HepG2 (cell line): Measurements from ENCODE around the gene POLD3.

Experiments
- HOXA5 ChIP-seq: sonication (generic); formaldehyde crosslinking; IDR thresholded peaks from 2 replicates; pipeline ENCODE4 v1.4.0; 2020; ENCODE audit warnings: missing genetic modification reagents
- MEIS1 ChIP-seq: sonication (generic); formaldehyde crosslinking; IDR thresholded peaks from 2 replicates; pipeline ENCODE4 v1.9.0; 2021; ENCODE audit warnings: mild to moderate bottlenecking, missing genetic modification reagents, moderate library complexity, borderline replicate concordance
- MTF1 ChIP-seq: sonication (generic); formaldehyde crosslinking; IDR thresholded peaks from 2 replicates; pipeline ENCODE4 v1.5.0; 2020; ENCODE audit warnings: missing genetic modification reagents
- NBN ChIP-seq: fragments of 450-650 bp; conservative IDR thresholded peaks from 2 replicates; pipeline ENCODE4 v1.6.1; 2017
- POLR2AphosphoS5 ChIP-seq: IDR thresholded peaks from 2 replicates; pipeline ENCODE4 v1.6.1; 2012; ENCODE audit warnings: low read depth, low read length
- RAD21 ChIP-seq: fragments of 450-650 bp; formaldehyde crosslinking; IDR thresholded peaks from 2 replicates; pipeline ENCODE4 v1.5.0; 2020; ENCODE audit warnings: mild to moderate bottlenecking
- YY1 ChIP-seq: IDR thresholded peaks from 2 replicates; pipeline ENCODE4 v1.6.1; 2011; ENCODE audit warnings: low read length, low read depth, moderate library complexity, mild to moderate bottlenecking; ENCODE audit not compliant: insufficient read depth, insufficient replicate concordance
- TF ChIP-seq, protein P1 (sequence below): sonication (generic); formaldehyde crosslinking; IDR thresholded peaks from 2 replicates; pipeline ENCODE4 v1.4.0; 2020; ENCODE audit warnings: missing genetic modification reagents, mild to moderate bottlenecking, borderline replicate concordance
- TF ChIP-seq, protein P2 (sequence below): sonication (generic); formaldehyde crosslinking; IDR thresholded peaks from 2 replicates; pipeline ENCODE4 v1.5.0; 2020; ENCODE audit warnings: mild to moderate bottlenecking, missing genetic modification reagents, moderate library complexity
- TF ChIP-seq, protein P3 (sequence below), 2 experiments: IDR thresholded peaks; 2 replicates each; pipeline ENCODE4 v1.6.1; 2011 to 2012; ENCODE audit warnings: low read length in 2 of 2, borderline replicate concordance in 1 of 2, low read depth in 1 of 2, mild to moderate bottlenecking in 1 of 2, moderate library complexity in 1 of 2
- TF ChIP-seq, protein P4 (sequence below), 2 experiments: sonication (generic) in 1 of 2; formaldehyde crosslinking in 1 of 2; IDR thresholded peaks; 2 replicates each; pipeline versions ENCODE4 v1.4.0 to v1.6.1; 2018 to 2020; ENCODE audit warnings: missing genetic modification reagents in 2 of 2, borderline replicate concordance in 1 of 2, low read depth in 1 of 2, mild to moderate bottlenecking in 1 of 2, missing biosample characterization in 1 of 2

DNA sequence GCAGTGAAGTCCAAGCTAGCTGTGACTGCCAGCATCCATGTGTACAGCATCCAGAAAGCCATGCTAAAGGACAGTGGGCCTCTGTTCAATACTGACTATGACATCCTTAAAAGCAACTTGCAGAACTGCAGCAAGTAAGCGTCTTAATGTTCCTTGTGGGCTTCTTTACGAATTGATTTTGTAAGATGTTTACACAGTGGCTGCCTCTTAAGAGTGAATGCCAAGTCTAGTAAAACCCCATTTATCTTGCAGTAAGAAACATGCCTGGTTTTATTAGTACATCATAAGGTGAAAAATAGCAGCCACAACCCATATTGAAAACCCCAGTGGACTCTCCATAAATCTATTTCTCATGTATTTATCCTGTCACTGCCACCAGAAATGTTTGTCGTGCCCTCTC is 20.5 kb downstream of the POLD3 start:
- TF ChIP-seq NBN (no peak), MTF1 (CRISPR knock-in tag) (no peak), YY1 (no peak), RAD21 (no peak), HOXA5 (no peak), MEIS1 (CRISPR knock-in tag) (no peak), POLR2AphosphoS5 (no peak)
- TF ChIP-seq, protein P1, sequence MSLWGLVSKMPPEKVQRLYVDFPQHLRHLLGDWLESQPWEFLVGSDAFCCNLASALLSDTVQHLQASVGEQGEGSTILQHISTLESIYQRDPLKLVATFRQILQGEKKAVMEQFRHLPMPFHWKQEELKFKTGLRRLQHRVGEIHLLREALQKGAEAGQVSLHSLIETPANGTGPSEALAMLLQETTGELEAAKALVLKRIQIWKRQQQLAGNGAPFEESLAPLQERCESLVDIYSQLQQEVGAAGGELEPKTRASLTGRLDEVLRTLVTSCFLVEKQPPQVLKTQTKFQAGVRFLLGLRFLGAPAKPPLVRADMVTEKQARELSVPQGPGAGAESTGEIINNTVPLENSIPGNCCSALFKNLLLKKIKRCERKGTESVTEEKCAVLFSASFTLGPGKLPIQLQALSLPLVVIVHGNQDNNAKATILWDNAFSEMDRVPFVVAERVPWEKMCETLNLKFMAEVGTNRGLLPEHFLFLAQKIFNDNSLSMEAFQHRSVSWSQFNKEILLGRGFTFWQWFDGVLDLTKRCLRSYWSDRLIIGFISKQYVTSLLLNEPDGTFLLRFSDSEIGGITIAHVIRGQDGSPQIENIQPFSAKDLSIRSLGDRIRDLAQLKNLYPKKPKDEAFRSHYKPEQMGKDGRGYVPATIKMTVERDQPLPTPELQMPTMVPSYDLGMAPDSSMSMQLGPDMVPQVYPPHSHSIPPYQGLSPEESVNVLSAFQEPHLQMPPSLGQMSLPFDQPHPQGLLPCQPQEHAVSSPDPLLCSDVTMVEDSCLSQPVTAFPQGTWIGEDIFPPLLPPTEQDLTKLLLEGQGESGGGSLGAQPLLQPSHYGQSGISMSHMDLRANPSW (CRISPR knock-in tag): no peak
- TF ChIP-seq, protein P2, sequence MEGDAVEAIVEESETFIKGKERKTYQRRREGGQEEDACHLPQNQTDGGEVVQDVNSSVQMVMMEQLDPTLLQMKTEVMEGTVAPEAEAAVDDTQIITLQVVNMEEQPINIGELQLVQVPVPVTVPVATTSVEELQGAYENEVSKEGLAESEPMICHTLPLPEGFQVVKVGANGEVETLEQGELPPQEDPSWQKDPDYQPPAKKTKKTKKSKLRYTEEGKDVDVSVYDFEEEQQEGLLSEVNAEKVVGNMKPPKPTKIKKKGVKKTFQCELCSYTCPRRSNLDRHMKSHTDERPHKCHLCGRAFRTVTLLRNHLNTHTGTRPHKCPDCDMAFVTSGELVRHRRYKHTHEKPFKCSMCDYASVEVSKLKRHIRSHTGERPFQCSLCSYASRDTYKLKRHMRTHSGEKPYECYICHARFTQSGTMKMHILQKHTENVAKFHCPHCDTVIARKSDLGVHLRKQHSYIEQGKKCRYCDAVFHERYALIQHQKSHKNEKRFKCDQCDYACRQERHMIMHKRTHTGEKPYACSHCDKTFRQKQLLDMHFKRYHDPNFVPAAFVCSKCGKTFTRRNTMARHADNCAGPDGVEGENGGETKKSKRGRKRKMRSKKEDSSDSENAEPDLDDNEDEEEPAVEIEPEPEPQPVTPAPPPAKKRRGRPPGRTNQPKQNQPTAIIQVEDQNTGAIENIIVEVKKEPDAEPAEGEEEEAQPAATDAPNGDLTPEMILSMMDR (CRISPR knock-in tag): no peak
- TF ChIP-seq, protein P3, sequence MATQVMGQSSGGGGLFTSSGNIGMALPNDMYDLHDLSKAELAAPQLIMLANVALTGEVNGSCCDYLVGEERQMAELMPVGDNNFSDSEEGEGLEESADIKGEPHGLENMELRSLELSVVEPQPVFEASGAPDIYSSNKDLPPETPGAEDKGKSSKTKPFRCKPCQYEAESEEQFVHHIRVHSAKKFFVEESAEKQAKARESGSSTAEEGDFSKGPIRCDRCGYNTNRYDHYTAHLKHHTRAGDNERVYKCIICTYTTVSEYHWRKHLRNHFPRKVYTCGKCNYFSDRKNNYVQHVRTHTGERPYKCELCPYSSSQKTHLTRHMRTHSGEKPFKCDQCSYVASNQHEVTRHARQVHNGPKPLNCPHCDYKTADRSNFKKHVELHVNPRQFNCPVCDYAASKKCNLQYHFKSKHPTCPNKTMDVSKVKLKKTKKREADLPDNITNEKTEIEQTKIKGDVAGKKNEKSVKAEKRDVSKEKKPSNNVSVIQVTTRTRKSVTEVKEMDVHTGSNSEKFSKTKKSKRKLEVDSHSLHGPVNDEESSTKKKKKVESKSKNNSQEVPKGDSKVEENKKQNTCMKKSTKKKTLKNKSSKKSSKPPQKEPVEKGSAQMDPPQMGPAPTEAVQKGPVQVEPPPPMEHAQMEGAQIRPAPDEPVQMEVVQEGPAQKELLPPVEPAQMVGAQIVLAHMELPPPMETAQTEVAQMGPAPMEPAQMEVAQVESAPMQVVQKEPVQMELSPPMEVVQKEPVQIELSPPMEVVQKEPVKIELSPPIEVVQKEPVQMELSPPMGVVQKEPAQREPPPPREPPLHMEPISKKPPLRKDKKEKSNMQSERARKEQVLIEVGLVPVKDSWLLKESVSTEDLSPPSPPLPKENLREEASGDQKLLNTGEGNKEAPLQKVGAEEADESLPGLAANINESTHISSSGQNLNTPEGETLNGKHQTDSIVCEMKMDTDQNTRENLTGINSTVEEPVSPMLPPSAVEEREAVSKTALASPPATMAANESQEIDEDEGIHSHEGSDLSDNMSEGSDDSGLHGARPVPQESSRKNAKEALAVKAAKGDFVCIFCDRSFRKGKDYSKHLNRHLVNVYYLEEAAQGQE (IDR thresholded peaks at IDR 0.05; ENCODE audit: borderline replicate concordance in 1 of 2, low read depth in 1 of 2, low read length in 2 of 2): no peak
- TF ChIP-seq, protein P4, sequence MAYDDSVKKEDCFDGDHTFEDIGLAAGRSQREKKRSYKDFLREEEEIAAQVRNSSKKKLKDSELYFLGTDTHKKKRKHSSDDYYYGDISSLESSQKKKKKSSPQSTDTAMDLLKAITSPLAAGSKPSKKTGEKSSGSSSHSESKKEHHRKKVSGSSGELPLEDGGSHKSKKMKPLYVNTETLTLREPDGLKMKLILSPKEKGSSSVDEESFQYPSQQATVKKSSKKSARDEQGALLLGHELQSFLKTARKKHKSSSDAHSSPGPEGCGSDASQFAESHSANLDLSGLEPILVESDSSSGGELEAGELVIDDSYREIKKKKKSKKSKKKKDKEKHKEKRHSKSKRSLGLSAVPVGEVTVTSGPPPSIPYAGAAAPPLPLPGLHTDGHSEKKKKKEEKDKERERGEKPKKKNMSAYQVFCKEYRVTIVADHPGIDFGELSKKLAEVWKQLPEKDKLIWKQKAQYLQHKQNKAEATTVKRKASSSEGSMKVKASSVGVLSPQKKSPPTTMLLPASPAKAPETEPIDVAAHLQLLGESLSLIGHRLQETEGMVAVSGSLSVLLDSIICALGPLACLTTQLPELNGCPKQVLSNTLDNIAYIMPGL (CRISPR knock-in tag; IDR thresholded peaks at IDR 0.05; ENCODE audit: borderline replicate concordance in 1 of 2, low read depth in 1 of 2): no peak
